ENCODE results near the gene SLC26A2. TPM values are rescaled to one million over a fixed set of nuclear protein-coding genes. Genes with fewer than 3 reads are reported as not detected.

The SLC26A2 gene
- total RNA-seq, 1 donor from 2014 or later = 18.9 TPM

DNA sequence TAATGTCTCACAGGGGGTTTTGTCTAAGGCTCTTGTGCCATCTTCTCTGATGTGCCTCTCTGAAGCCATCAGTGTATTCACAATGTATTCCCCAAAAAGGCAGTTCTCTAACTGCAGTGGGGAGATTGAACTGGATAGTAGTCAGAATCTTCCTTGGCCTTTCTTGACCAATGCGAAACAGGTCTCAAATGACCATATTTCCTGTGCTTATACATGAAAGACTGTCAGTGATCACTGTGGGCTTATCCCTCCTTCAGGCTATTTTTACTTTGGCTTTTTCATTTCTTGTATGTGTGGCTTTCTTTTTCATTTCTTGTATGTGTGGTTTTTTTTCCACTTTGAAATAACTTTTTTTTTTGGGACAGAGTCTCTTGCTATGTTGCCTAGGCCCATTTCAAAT is 59.7 kb downstream of the SLC26A2 start:
- H3K4me1 ChIP-seq = peaks cover 9% of the 10 kb centered on the region
- DNase-seq (no peak), ATAC-seq (no peak)
- H3K36me3 ChIP-seq = peaks cover 96% of the 10 kb centered on the region
- TF ChIP-seq, protein P1, sequence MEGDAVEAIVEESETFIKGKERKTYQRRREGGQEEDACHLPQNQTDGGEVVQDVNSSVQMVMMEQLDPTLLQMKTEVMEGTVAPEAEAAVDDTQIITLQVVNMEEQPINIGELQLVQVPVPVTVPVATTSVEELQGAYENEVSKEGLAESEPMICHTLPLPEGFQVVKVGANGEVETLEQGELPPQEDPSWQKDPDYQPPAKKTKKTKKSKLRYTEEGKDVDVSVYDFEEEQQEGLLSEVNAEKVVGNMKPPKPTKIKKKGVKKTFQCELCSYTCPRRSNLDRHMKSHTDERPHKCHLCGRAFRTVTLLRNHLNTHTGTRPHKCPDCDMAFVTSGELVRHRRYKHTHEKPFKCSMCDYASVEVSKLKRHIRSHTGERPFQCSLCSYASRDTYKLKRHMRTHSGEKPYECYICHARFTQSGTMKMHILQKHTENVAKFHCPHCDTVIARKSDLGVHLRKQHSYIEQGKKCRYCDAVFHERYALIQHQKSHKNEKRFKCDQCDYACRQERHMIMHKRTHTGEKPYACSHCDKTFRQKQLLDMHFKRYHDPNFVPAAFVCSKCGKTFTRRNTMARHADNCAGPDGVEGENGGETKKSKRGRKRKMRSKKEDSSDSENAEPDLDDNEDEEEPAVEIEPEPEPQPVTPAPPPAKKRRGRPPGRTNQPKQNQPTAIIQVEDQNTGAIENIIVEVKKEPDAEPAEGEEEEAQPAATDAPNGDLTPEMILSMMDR (IDR thresholded peaks at IDR 0.05) = no peak
- no peak overlapping the region for H3K27ac ChIP-seq
- H3K4me3 ChIP-seq = no peak overlapping the region
- intact Hi-C loops (cut with DNase I) = no loop called here
- no peaks in the 10 kb centered on the region for H3K9me3 ChIP-seq
- no peaks in the 10 kb centered on the region for H3K27me3 ChIP-seq

DNA sequence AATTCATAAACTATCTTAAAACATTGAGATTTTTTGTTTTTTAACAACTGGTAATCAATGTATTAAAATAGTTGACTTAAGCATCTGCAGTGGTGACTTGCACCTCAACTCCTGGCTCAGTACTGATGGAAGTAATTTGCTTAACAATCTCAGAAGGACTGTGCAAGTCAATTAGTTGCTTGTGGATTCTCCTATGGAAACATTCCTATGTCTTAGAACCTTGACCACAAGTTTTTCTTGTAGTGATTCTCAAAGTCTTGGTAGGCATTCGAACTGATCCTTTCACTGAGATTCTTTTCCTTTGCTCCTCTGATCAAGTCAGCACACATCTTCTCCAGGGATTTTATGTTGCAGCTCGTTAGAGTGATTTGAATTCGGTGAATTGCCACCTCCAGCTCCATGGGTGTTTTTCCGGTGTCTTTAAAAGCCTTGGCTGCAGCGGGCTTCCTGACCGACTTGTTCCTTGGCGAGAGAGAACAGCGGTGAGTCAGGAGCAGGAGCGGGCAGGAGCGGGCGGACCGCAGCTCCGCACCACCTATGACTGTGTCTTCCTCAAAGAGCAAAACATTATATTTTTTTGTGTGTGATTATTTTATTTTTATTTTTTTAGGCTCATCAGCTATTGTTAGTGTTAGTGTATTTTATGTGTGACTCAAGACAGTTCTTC is 61.1 kb downstream of the SLC26A2 start:
- H3K4me3 ChIP-seq = no peak overlapping the region
- no peaks in the 10 kb centered on the region for H3K27me3 ChIP-seq
- no peaks in the 10 kb centered on the region for H3K9me3 ChIP-seq
- DNase-seq (no peak), ATAC-seq (peak; percentile 33)
- intact Hi-C loops (cut with DNase I) = no loop called here
- H3K4me1 ChIP-seq = peaks cover 9% of the 10 kb centered on the region
- H3K27ac ChIP-seq = peak overlapping the region; percentile 27
- TF ChIP-seq, protein P1 (IDR thresholded peaks at IDR 0.05) = no peak
- peaks cover 96% of the 10 kb centered on the region for H3K36me3 ChIP-seq

DNA sequence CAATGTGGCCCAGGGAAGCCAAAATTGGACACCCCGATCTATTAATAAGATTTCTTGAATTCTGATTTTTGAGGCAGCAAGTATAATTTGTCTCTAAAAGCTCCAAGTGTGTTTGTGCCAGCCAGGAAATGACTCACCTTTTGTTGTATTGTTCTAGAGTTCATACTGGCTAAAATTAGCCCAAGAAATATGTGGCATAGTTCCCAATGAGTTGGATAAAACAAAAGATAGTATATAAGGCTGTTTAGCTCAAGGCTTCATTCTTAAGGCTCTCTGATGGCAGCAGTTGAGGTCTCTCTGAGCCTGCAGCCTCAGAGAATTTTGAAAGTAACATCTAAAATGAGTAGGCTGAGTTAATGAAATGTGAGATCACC is 61.6 kb downstream of the SLC26A2 start:
- Histone ChIP-seq H3K4me3 (no peak overlapping the region), H3K36me3 (peaks cover 96% of the 10 kb centered on the region), H3K27me3 (no peaks in the 10 kb centered on the region), H3K4me1 (peaks cover 9% of the 10 kb centered on the region), H3K27ac (no peak overlapping the region), H3K9me3 (no peaks in the 10 kb centered on the region)
- TF ChIP-seq, protein P1 (IDR thresholded peaks at IDR 0.05) = no peak
- DNase-seq (no peak), ATAC-seq (no peak)
- intact Hi-C loops (cut with DNase I) = no loop called here

DNA sequence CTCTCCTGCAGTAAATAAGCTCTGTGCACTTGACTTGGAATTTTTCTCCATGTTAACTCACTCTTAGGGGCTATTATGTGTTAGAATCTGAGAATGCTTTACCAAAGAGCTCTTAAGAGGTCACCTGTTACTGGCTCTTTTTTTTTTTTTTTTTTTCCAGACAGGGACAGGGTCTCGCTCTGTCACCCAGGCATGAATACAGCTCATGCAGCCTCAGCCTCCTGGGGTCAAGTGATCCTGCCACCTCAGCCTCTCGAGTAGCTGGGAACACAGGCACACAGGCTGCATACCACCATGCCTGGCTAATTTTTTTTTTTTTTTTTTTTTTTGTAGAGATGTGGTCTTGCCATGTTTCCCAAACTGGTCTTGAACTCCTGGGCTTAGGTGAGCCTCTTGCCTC is 62.1 kb downstream of the SLC26A2 start:
- peak; percentile 31 for ATAC-seq
- Histone ChIP-seq H3K4me1 (peaks cover 9% of the 10 kb centered on the region), H3K36me3 (peaks cover 96% of the 10 kb centered on the region), H3K9me3 (no peaks in the 10 kb centered on the region), H3K27ac (no peak overlapping the region), H3K4me3 (no peak overlapping the region), H3K27me3 (no peaks in the 10 kb centered on the region)
- TF ChIP-seq, protein P1 (IDR thresholded peaks at IDR 0.05) = no peak
- no peak for DNase-seq
- intact Hi-C loops (cut with DNase I) = no loop called here

DNA sequence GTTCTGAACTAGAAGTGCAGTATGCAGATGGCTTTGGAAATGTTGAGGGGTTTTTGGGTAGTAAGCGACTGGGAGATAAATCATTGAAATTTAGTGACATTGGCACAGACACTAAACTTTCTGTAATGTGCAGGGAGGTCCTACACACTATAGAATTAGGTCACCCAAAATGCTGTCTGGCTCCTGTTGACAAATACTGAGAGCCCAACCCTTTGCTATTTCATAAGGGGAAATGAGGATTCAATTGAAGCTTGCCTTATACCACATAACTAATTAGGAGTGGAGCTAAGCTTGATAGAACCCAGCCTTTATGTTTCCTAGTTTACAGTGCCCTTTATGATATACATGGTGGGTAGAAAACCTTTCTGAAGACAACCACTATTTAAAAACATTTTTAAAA is 62.6 kb downstream of the SLC26A2 start:
- no peak overlapping the region for H3K27ac ChIP-seq
- DNase-seq (no peak), ATAC-seq (no peak)
- TF ChIP-seq, protein P1 (IDR thresholded peaks at IDR 0.05) = no peak
- no peaks in the 10 kb centered on the region for H3K27me3 ChIP-seq
- peaks cover 9% of the 10 kb centered on the region for H3K4me1 ChIP-seq
- intact Hi-C loops (cut with DNase I) = no loop called here
- H3K36me3 ChIP-seq = peaks cover 96% of the 10 kb centered on the region
- H3K9me3 ChIP-seq = no peaks in the 10 kb centered on the region
- no peak overlapping the region for H3K4me3 ChIP-seq

All from upper lobe of right lung (tissue), 1 donor.